ENCODE results near the gene FAM163B. TPM values are rescaled to one million over a fixed set of nuclear protein-coding genes. Genes with fewer than 3 reads are reported as not detected.

FAM163B gene
- total and polyA plus RNA-seq, 9 of the 15 experiments (the other 6 are each of a cell fraction or from before 2014, with no cell fraction given), result not detected

GRCh38 chr9:133636902-133637301, 27.7 kb upstream of the FAM163B start (continued):
- TF ChIP-seq CHD7 (IDR thresholded peaks at IDR 0.05; ENCODE audit: low read depth, low read length) (no peak), ZNF431 (CRISPR knock-in tag; IDR thresholded peaks at IDR 0.05) (no peak), TCF15 (CRISPR knock-in tag; IDR thresholded peaks at IDR 0.05) (no peak), FOXA1 (IDR thresholded peaks at IDR 0.05; ENCODE audit: borderline replicate concordance) (no peak), XRCC4 (IDR thresholded peaks at IDR 0.05; ENCODE audit: extremely low read depth, insufficient read depth, insufficient read length) (no peak), ZNF324 (CRISPR knock-in tag; IDR thresholded peaks at IDR 0.05) (no peak), MCM2 (IDR thresholded peaks at IDR 0.05; ENCODE audit: low read depth) (no peak), RBBP5 (IDR thresholded peaks at IDR 0.05; ENCODE audit: borderline replicate concordance, insufficient read depth, low read length, poor library complexity, severe bottlenecking) (no peak), CHD4 (IDR thresholded peaks at IDR 0.05; ENCODE audit: insufficient read depth, insufficient replicate concordance, low read depth, low read length, poor library complexity, severe bottlenecking) (no peak)

All from K562 (cell line).